HEK293T (cell line): ENCODE measurements around the gene AVPR2.

Source experiments
- BHLHE40 ChIP-seq: fragments of 450-650 bp; IDR thresholded peaks from 2 replicates; pipeline ENCODE4 v1.6.1; 2016; ENCODE audit warnings: mild to moderate bottlenecking, moderate library complexity, borderline replicate concordance
- CTBP1 ChIP-seq: fragments of 450-650 bp; IDR thresholded peaks from 2 replicates; pipeline ENCODE4 v1.6.1; 2016; ENCODE audit warnings: borderline replicate concordance
- ELF4 ChIP-seq: fragments of 450-650 bp; IDR thresholded peaks from 2 replicates; pipeline ENCODE4 v1.6.1; 2017; ENCODE audit warnings: antibody characterized with exemption
- FOXA1 ChIP-seq: fragments of 450-650 bp; IDR thresholded peaks from 2 replicates; pipeline ENCODE4 v1.6.1; 2016; ENCODE audit warnings: mild to moderate bottlenecking
- FOXK2 ChIP-seq: fragments of 450-650 bp; IDR thresholded peaks from 2 replicates; pipeline ENCODE4 v1.6.1; 2016; ENCODE audit warnings: mild to moderate bottlenecking
- FOXM1 ChIP-seq: fragments of 450-650 bp; IDR thresholded peaks from 2 replicates; pipeline ENCODE4 v1.6.1; 2017; ENCODE audit warnings: mild to moderate bottlenecking, borderline replicate concordance
- LEF1 ChIP-seq: fragments of 450-650 bp; IDR thresholded peaks from 2 replicates; pipeline ENCODE4 v1.6.1; 2017; ENCODE audit warnings: mild to moderate bottlenecking, borderline replicate concordance
- NFRKB ChIP-seq: fragments of 450-650 bp; IDR thresholded peaks from 2 replicates; pipeline ENCODE4 v1.6.1; 2016; ENCODE audit warnings: mild to moderate bottlenecking, moderate library complexity
- PKNOX1 ChIP-seq: fragments of 450-650 bp; IDR thresholded peaks from 2 replicates; pipeline ENCODE4 v1.6.1; 2016
- SP1 ChIP-seq: fragments of 450-650 bp; IDR thresholded peaks from 2 replicates; pipeline ENCODE4 v1.6.1; 2017
- SUZ12 ChIP-seq: fragments of 450-650 bp; IDR thresholded peaks from 2 replicates; pipeline ENCODE4 v1.6.1; 2016; ENCODE audit warnings: mild to moderate bottlenecking
- TARDBP ChIP-seq: fragments of 450-650 bp; IDR thresholded peaks from 2 replicates; pipeline ENCODE4 v1.6.1; 2016
- ZNF384 ChIP-seq: fragments of 450-650 bp; IDR thresholded peaks from 2 replicates; pipeline ENCODE4 v1.6.1; 2016

- TF ChIP-seq FOXM1 (no peak), PKNOX1 (no peak), FOXA1 (no peak), BHLHE40 (no peak), ELF4 (no peak), ZNF384 (no peak), TARDBP (no peak), FOXK2 (no peak), SUZ12 (no peak), SP1 (no peak), CTBP1 (no peak), LEF1 (no peak), NFRKB (no peak)
These were observed 18.7 kb downstream of the AVPR2 start for GRCh38 chrX:153922932-153923857.
